ENCODE measurements around the gene CCNL2. TPM values are rescaled to one million over a fixed set of nuclear protein-coding genes. Genes with fewer than 3 reads are reported as not detected.

Gene CCNL2
- polyA plus RNA-seq, 12 donors: 116 to 262 (median 151) TPM; not detected in 1

- peak; percentile 52 for DNase-seq
Measured at GRCh38 chr1:1359308-1359663, 39.8 kb downstream of the CCNL2 start.

- peak; percentile 92 for DNase-seq
Measured at GRCh38 chr1:1358433-1359271, 40.5 kb downstream of the CCNL2 start, which contains the start of gene MXRA8. Gene MXRA8 (minus strand): TSS chr1:1358555. CDS start chr1:1358504, 51 bp downstream.

GRCh38 chr1:1357871-1358432, 41.2 kb downstream of the CCNL2 start:
- no peak for DNase-seq

GRCh38 chr1:1356796-1357401, 42.2 kb downstream of the CCNL2 start:
- no peak for DNase-seq

GRCh38 chr1:1356166-1356795, 42.9 kb downstream of the CCNL2 start:
- DNase-seq: no peak

GRCh38 chr1:1355416-1355815, 43.7 kb downstream of the CCNL2 start:
- DNase-seq: no peak

GRCh38 chr1:1354271-1355247, 44.6 kb downstream of the CCNL2 start:
- no peak for DNase-seq

GRCh38 chr1:1353389-1354151, 45.6 kb downstream of the CCNL2 start:
- no peak for DNase-seq

GRCh38 chr1:1352786-1353388, 46.2 kb downstream of the CCNL2 start:
- no peak for DNase-seq

- DNase-seq: peak; percentile 69
Measured at GRCh38 chr1:1351511-1352427, 47.4 kb downstream of the CCNL2 start.

- DNase-seq: peak; percentile 61
Measured at GRCh38 chr1:1349256-1350012, 49.7 kb downstream of the CCNL2 start, which contains the start of gene DVL1. Gene DVL1 (minus strand): TSS chr1:1349418. CDS start chr1:1349065, 353 bp downstream.

GRCh38 chr1:1348420-1349255, 50.5 kb downstream of the CCNL2 start:
- no peak for DNase-seq

- DNase-seq: no peak
Measured at GRCh38 chr1:1347663-1348419, 51.3 kb downstream of the CCNL2 start.

GRCh38 chr1:1347026-1347595, 52.0 kb downstream of the CCNL2 start:
- DNase-seq: no peak

- no peak for DNase-seq
Measured at GRCh38 chr1:1346501-1346890, 52.6 kb downstream of the CCNL2 start.
